GM12873 (cell line): ENCODE measurements around the gene BTBD6.

ENCODE experiments used
- TF ChIP-seq, protein P1 (sequence below): IDR thresholded peaks from 2 replicates; pipeline ENCODE4 v1.5.1; 2012; ENCODE audit warnings: low read depth, mild to moderate bottlenecking, moderate library complexity, low read length, control low read depth; ENCODE audit not compliant: insufficient read depth; ENCODE audit errors: missing control alignments

Gene BTBD6

DNA sequence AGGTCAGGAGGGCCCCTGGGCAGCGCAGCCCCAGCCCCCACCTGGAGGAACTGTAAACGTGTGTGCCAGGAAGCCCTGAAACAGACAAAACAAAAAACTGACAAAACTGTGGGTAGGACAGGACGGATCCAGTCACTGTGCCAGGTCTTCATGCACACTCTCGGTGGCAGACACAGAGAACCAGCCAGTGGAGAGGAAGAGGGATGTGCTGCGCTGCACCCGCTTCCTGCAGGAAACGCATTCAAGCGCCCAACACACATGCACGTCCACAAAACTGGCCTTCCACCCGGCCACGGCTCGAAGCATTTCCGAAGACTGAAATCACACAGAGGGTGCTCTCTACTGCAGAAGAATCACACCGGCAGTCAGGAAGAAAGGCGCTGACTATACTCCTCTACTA lies 35.6 kb downstream of the BTBD6 start:
- TF ChIP-seq, protein P1, sequence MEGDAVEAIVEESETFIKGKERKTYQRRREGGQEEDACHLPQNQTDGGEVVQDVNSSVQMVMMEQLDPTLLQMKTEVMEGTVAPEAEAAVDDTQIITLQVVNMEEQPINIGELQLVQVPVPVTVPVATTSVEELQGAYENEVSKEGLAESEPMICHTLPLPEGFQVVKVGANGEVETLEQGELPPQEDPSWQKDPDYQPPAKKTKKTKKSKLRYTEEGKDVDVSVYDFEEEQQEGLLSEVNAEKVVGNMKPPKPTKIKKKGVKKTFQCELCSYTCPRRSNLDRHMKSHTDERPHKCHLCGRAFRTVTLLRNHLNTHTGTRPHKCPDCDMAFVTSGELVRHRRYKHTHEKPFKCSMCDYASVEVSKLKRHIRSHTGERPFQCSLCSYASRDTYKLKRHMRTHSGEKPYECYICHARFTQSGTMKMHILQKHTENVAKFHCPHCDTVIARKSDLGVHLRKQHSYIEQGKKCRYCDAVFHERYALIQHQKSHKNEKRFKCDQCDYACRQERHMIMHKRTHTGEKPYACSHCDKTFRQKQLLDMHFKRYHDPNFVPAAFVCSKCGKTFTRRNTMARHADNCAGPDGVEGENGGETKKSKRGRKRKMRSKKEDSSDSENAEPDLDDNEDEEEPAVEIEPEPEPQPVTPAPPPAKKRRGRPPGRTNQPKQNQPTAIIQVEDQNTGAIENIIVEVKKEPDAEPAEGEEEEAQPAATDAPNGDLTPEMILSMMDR, result no peak

DNA sequence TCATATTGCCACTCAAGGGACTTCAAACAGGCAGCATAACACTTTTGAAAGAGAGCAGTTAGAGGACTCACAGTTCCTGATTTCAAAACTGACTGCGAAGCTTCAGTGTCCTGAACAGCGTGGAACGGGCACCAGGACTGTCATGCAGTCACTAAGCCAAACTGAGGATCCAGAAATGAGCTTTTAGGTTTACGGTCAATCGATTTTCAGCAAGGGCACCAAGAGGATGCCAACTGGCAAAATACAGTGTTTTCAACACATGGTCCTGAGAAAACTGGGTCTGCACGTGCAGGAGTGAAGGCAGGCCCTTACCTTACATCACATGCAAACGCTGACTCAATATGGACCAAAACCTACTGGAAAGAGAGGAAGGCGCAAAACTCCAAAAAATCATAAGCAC lies 36.8 kb downstream of the BTBD6 start:
- TF ChIP-seq, protein P1, result no peak

DNA sequence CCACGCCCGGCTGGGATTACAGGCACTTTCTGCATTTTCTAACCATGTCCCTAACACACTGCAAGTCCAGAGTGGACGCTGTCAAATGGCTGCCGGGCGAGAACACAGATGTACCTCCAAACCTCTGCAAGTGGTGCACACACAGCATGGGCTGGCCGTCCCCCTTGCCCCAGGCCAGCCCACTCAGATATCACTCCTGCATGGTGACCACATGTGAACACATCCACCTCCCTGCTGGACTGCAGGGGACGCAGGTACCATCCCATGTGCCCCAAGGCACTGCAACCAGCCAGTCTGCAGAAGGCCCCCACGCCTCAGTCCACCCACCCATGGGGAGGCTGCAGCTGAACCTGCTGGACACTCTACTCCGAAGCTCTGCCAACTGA lies 38.4 kb downstream of the BTBD6 start:
- TF ChIP-seq, protein P1, result no peak

DNA sequence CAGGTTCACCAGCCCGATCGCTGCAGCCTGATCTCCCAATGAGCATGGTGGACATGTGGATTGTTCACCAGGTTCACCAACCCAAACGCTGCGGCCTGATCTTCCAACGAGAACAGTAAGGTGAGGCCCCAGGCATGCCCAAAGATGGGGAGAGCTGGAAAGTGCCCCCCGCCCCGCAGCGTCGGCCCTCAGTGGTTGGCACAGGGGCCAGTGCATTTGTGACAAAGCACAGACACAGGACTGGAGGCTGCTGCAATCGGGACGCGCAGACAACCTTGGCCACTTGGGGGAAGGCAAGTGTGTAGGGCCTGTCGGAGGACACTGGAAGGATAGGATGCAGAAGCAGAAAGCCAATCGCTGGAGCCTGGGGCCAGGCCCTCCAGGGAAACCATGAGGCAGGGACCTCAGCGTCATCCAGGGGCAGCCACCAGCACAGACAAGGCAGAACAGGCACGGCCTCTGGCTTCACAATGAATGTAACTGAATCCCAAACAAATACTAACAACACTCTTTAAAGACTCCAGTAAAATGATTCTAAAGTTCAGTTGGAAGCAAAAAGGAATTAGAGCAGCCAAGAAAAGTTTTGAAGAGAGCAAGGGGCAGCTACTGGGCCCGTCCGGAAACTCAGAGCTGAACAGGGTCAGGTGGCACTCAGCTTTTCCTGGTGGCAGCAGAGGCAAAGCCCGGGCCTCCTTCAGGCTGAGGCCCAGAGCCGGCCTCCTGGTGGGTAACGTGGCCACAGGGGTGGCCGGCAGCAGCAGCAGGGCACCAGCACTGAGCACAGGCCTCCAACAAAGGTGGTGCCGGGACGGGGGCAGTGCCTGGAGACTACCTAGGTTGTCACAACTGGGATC lies 39.1 kb downstream of the BTBD6 start:
- TF ChIP-seq, protein P1, result no peak

DNA sequence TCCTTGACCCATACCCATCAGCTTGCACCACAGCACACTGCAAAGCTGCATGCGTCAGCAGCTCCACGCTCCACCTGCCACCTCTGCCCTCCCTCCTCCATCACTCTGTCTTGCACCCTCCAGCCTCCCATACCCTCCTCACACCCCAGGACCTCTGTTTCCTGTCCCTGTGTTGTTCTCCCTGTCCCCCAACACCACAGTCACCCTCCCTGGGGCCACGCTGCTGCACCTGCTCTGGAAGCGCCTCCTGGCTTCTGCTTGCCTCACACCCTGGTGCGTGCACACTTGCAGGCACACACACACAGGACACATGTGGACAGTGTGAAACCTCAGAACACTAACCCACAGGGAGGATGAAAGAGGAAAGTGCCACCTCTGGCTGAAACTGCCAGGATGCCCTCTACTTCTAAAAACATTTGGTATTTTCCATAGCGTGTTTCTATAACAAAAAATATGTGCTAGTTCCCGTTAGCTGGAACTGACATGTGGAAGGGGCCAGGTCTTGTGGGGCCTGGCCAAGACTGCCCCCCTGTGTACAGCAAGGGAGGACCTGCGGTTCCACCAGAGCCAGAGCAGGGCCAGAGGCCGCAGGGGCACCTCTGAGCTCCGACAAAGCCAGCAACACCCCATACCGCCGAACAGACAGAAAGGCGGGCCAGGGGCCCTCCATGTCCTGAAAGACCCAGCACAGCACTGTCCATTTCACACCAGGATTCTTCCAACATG lies 42.5 kb downstream of the BTBD6 start:
- TF ChIP-seq, protein P1, result no peak

DNA sequence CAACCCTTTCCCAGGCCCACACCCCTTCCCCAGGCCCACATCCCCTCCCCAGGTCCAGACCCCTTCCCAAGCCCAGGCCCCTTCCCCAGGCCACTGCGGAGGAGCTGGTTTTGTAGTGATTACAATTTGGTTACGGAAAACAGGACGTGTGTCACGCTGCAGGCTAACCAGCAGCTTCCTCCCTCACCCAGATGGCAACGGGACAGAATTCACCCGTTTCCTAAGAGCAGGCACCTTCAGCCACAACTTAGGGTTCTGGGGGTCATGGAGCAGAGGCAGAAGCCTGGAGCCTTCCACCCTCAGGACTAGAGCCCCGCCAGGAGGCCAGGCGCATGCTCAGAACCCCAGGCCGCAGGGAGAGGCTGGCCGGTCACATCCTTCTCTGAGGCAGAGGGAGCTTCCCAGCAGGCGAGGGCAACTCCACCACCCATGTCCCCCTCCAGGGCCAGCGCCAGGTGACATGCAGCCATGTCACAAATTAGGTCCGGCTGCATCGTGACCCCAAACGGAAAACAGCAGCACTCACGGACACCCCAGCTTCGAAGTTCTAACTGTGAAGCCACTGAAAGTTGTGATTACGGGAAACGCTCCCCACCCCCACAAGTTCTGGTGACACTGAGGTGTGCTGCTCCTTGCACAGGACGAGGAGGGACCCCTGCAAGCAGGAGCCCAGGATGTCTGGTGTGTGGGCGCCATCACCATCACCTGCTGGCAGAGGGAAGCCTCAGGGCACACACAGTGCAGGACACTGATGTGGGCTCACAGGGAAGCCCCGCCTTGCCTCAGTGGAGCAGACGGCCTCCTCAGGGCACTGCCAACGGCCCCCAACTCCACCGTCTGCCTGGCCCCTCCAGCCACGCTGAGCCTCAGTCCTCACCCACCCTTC lies 44.7 kb downstream of the BTBD6 start:
- TF ChIP-seq, protein P1, result no peak
